K562 (cell line): ENCODE measurements around the gene ACOT7. TPM values are rescaled to one million over a fixed set of nuclear protein-coding genes. Genes with fewer than 3 reads are reported as not detected.

Source experiments
- ATAC-seq: fragments of 200-7000 bp; cut with Tn5 transposase; 3 replicates; pipeline ENCODE4 v1.9.1; 2020; ENCODE audit warnings: moderate library complexity
- BruUV-seq: library from RNA; stranded (reverse); fragments of 400-500 nt; replicated peaks from 2 replicates; lab custom pipeline; 2021; lab: Mats Ljungman, UMichigan
- CTCF ChIA-PET: fragments of 300-600 bp; formaldehyde crosslinking; extraction: SDS; loops from one replicate; lab custom pipeline; 2021; ENCODE audit warnings: low intra/inter-chr PET ratio; lab: Yijun Ruan, JAX
- POLR2A ChIA-PET: fragments of 300-600, 350-650 bp; sonication (Branson Sonifier 250); formaldehyde crosslinking; extraction: SDS; loops from one replicate; lab custom pipeline; 2021; ENCODE audit warnings: antibody characterized with exemption, inconsistent platforms; lab: Yijun Ruan, JAX
- DNase-seq, 4 experiments: peaks; one replicate each; pipeline versions ENCODE4 v3.0.0 to v3.0.0-alpha.2; 2011 to 2018; ENCODE audit warnings: low spot score in 3 of 4, mixed read lengths in 3 of 4; ENCODE audit errors: extremely low read depth in 1 of 4
- FAIRE-seq: peaks from 2 replicates; lab custom pipeline; 2011; peaks lifted over from hg19 to GRCh38; lab: Jason Lieb, UNC
- H2AFZ ChIP-seq: 2 replicates; pipeline ENCODE4 v1.6.0; 2011; ENCODE audit warnings: low read depth, low read length, control low read depth, inconsistent platforms
- H3K27ac ChIP-seq: fragments of 200-600 bp; 3 replicates; pipeline ENCODE4 v1.8.0; 2011; ENCODE audit warnings: low read depth, mild to moderate bottlenecking, control low read depth, inconsistent platforms, low read length, moderate library complexity, mixed read lengths; ENCODE audit errors: extremely low read depth
- H3K27me3 ChIP-seq, 2 experiments: fragments of 300-600 bp in 1 of 2; 2 replicates in 1 of 2; 3 replicates in 1 of 2; pipeline versions ENCODE4 v1.6.0 to v1.8.0; 2011; ENCODE audit warnings: inconsistent platforms in 2 of 2, low read length in 2 of 2, mild to moderate bottlenecking in 1 of 2, mixed read lengths in 1 of 2, moderate library complexity in 1 of 2; ENCODE audit not compliant: control insufficient read depth in 2 of 2, insufficient read depth in 2 of 2
- H3K36me3 ChIP-seq: fragments of 300-600 bp; 3 replicates; pipeline ENCODE4 v1.8.0; 2011; ENCODE audit warnings: mild to moderate bottlenecking, low read length, inconsistent platforms; ENCODE audit not compliant: control insufficient read depth, insufficient read depth
- H3K4me1 ChIP-seq, 2 experiments: fragments of 200-600 bp in 1 of 2; replicated peaks in 1 of 2; 2 replicates in 1 of 2; 3 replicates in 1 of 2; pipeline versions ENCODE4 v1.5.1 to v1.8.0; 2011; ENCODE audit warnings: inconsistent platforms in 2 of 2, low read length in 2 of 2, mild to moderate bottlenecking in 1 of 2, mixed read lengths in 1 of 2, moderate library complexity in 1 of 2; ENCODE audit not compliant: control insufficient read depth in 2 of 2, insufficient read depth in 2 of 2
- H3K4me2 ChIP-seq: 2 replicates; pipeline ENCODE4 v1.6.1; 2011; ENCODE audit warnings: low read length, control low read depth, inconsistent platforms, mixed read lengths; ENCODE audit not compliant: insufficient read depth
- H3K4me3 ChIP-seq: fragments of 200-600 bp; sonication (generic), shearing (Covaris generic); 2 replicates; pipeline ENCODE4 v1.5.1; 2016; ENCODE audit warnings: control low read depth, inconsistent platforms
- H3K79me2 ChIP-seq: fragments of 200-600 bp; 3 replicates; pipeline ENCODE4 v1.8.0; 2011; ENCODE audit warnings: low read length, inconsistent platforms; ENCODE audit not compliant: control insufficient read depth, insufficient read depth
- H3K9ac ChIP-seq, 2 experiments: 2 replicates each; pipeline versions ENCODE4 v1.6.0 to v1.6.1; 2011; ENCODE audit warnings: low read depth in 2 of 2, low read length in 2 of 2, control low read depth in 1 of 2, inconsistent platforms in 1 of 2, mild to moderate bottlenecking in 1 of 2, mixed read lengths in 1 of 2; ENCODE audit not compliant: insufficient read depth in 1 of 2
- H3K9me1 ChIP-seq: one replicate; pipeline ENCODE4 v1.6.0; 2011; ENCODE audit warnings: inconsistent platforms, mild to moderate bottlenecking, low read length, moderate library complexity; ENCODE audit not compliant: control insufficient read depth, insufficient read depth
- H3K9me3 ChIP-seq: replicated peaks from 2 replicates; pipeline ENCODE4 v1.5.1; 2011; ENCODE audit warnings: low read depth, low read length, inconsistent platforms; ENCODE audit not compliant: control insufficient read depth, insufficient read depth
- H4K20me1 ChIP-seq: replicated peaks from 2 replicates; pipeline ENCODE4 v1.6.1; 2011; ENCODE audit warnings: low read length, inconsistent platforms, mixed read lengths; ENCODE audit not compliant: control insufficient read depth, insufficient read depth
- L3MBTL2 ChIP-seq: fragments of 450-650 bp; IDR thresholded peaks from 2 replicates; pipeline ENCODE4 v1.6.1; 2016; ENCODE audit warnings: mild to moderate bottlenecking, moderate library complexity
- NFIC ChIP-seq: fragments of 450-650 bp; IDR thresholded peaks from 2 replicates; pipeline ENCODE4 v1.6.1; 2017; ENCODE audit warnings: mild to moderate bottlenecking, inconsistent platforms
- RBM15 ChIP-seq: fragments of 200-400 bp; formaldehyde crosslinking; IDR thresholded peaks from 2 replicates; pipeline ENCODE4 v1.6.1; 2018; ENCODE audit warnings: mild to moderate bottlenecking, low read length, moderate library complexity; ENCODE audit not compliant: insufficient read depth
- SMARCE1 ChIP-seq: fragments of 450-650 bp; IDR thresholded peaks from 2 replicates; pipeline ENCODE4 v1.7.1; 2016; ENCODE audit warnings: mild to moderate bottlenecking
- SRF ChIP-seq, 2 experiments: fragments of 250-450, 450-650 bp in 1 of 2; sonication (Bioruptor Pico) in 1 of 2; sonication (generic) in 1 of 2; formaldehyde crosslinking; IDR thresholded peaks; 2 replicates each; pipeline versions ENCODE4 v1.5.0 to v1.5.1; 2020 to 2022; ENCODE audit warnings: mild to moderate bottlenecking in 1 of 2, missing genetic modification reagents in 1 of 2
- SUPT5H ChIP-seq: fragments of 450-650 bp; IDR thresholded peaks from 2 replicates; pipeline ENCODE4 v1.6.1; 2016
- ZFP91 ChIP-seq: sonication (generic); formaldehyde crosslinking; IDR thresholded peaks from 2 replicates; pipeline ENCODE4 v1.8.0; 2022; ENCODE audit warnings: mild to moderate bottlenecking, missing genetic modification reagents
- WGBS: fragments of 100-300 bp; shearing (Covaris generic); methylation state at CpG from one replicate; pipeline ENCODE4 v1.1.6; 2016; ENCODE audit warnings: low coverage, mixed read lengths; ENCODE audit not compliant: insufficient coverage; ENCODE audit errors: missing lambda C conversion rate; 5-methylcytosine and 5-hydroxymethylcytosine counted together
- in situ Hi-C: fragments of 300-500 bp; cut with MboI; formaldehyde crosslinking; loops from 4 replicates; pipeline ENCODE4 v1.15.0; 2018; ENCODE audit warnings: inconsistent platforms, mixed read lengths
- intact Hi-C: fragments of 100-400 bp; cut with micrococcal nuclease; formaldehyde crosslinking; loops from 2 replicates; pipeline ENCODE4 v1.14.2; 2022
- polyA plus RNA-seq, 8 experiments: library from polyadenylated mRNA; depleted of rRNA in 4 of 8; stranded (reverse) in 5 of 8; unstranded in 3 of 8; fragments of >200 nt; fragmentation: Nextera tagmentation in 2 of 8; fragmentation: Illumina TruSeq in 1 of 8; extraction: Ambion mirVana in 2 of 8; extraction: Trizol in 1 of 8; gene quantifications; 2 replicates each; pipeline versions ENCODE4 v1.2.1 to v1.2.3, GENCODE V29; 2011 to 2014; ENCODE audit warnings: inconsistent platforms in 1 of 8, missing spikeins in 1 of 8
- total RNA-seq, 7 experiments: library from RNA; depleted of rRNA in 6 of 7; stranded (reverse); fragments of >200 nt in 6 of 7; fragmentation: Illumina TruSeq in 2 of 7; extraction: Trizol in 2 of 7; gene quantifications; 2 replicates each; pipeline versions ENCODE4 v1.2.1 to v1.2.3, GENCODE V29; 2011 to 2021; ENCODE audit warnings: low replicate concordance in 1 of 7
- TF ChIP-seq, protein P1 (sequence below): IDR thresholded peaks from 2 replicates; pipeline ENCODE4 v1.6.1; 2011; ENCODE audit warnings: borderline replicate concordance, low read depth, mild to moderate bottlenecking, moderate library complexity, low read length; ENCODE audit not compliant: insufficient read depth, poor library complexity, severe bottlenecking

ACOT7 gene
- total and polyA plus RNA-seq, 9 of the 15 experiments (the other 6 are each of a cell fraction or from before 2014, with no cell fraction given), result 7.0 to 92.6 (median 37.2) TPM

- WGBS, result 37% methylated on average over 8 of the region's 8 CpGs
- BruUV-seq, result no TSS peak
- TF ChIP-seq SRF (CRISPR knock-in tag; IDR thresholded peaks at IDR 0.05), result no peak
- TF ChIP-seq ZFP91 (CRISPR knock-in tag), result no peak
- no peak for TF ChIP-seq SMARCE1
- TF ChIP-seq L3MBTL2, result no peak
- TF ChIP-seq SUPT5H, result no peak
- TF ChIP-seq NFIC, result no peak
- no peak for TF ChIP-seq RBM15
- TF ChIP-seq, protein P1, sequence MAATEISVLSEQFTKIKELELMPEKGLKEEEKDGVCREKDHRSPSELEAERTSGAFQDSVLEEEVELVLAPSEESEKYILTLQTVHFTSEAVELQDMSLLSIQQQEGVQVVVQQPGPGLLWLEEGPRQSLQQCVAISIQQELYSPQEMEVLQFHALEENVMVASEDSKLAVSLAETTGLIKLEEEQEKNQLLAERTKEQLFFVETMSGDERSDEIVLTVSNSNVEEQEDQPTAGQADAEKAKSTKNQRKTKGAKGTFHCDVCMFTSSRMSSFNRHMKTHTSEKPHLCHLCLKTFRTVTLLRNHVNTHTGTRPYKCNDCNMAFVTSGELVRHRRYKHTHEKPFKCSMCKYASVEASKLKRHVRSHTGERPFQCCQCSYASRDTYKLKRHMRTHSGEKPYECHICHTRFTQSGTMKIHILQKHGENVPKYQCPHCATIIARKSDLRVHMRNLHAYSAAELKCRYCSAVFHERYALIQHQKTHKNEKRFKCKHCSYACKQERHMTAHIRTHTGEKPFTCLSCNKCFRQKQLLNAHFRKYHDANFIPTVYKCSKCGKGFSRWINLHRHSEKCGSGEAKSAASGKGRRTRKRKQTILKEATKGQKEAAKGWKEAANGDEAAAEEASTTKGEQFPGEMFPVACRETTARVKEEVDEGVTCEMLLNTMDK, result no peak
- TF ChIP-seq, all 486 proteins: peak for 0
- no peak overlapping the region for H3K4me3 ChIP-seq
- no peaks in the 10 kb centered on the region for H3K79me2 ChIP-seq
- H3K27ac ChIP-seq, result no peak overlapping the region
- H3K9ac ChIP-seq, result 0 out of 4 replicates have a peak overlapping the region, but pooled peaks of 1 of the 2 experiments have one; percentile 24
- ATAC-seq (no peak), DNase-seq (no peak), FAIRE-seq (no peak)
- no peak overlapping the region for H3K4me2 ChIP-seq
- no peak overlapping the region for H2AFZ ChIP-seq
- peaks cover 0 to 52% of the 10 kb centered on the region in 2 experiments; a peak in 3 of 5 replicates for H3K4me1 ChIP-seq
- intact Hi-C loops, result no loop called here
- no peaks in the 10 kb centered on the region for H3K36me3 ChIP-seq
- no peaks in the 10 kb centered on the region for H3K9me3 ChIP-seq
- ChIA-PET CTCF (no interaction called here), POLR2A (interaction anchor here (0.6 kb wide), 1 partner anchor 234 kb away, joined by 4 read pairs; no protein-coding TSS in a partner anchor)
- peaks cover 3% of the 10 kb centered on the region for H3K9me1 ChIP-seq
- in situ Hi-C loops, result loop anchor here (25.0 kb wide), 1 partner anchor 955 kb away; no protein-coding TSS in a partner anchor
- peaks cover 11 to 32% of the 10 kb centered on the region in 2 experiments; a peak in 4 of 5 replicates for H3K27me3 ChIP-seq
- H4K20me1 ChIP-seq, result peaks cover 21% of the 10 kb centered on the region
Measured at GRCh38 chr1:6257541-6258069, 136.0 kb downstream of the ACOT7 start.
